COR-L47 (cell line): ENCODE data around the gene APOBEC3H.
"Not testable (repeated sequence)": the region's sequence is repeated elsewhere in the genome, so short reads cannot be mapped to it uniquely, and the experiment has no call there.

ENCODE experiments used
- DNase-seq: peaks from one replicate; lab custom pipeline; 2025; lab: John Stamatoyannopoulos, UW

APOBEC3H gene

DNA sequence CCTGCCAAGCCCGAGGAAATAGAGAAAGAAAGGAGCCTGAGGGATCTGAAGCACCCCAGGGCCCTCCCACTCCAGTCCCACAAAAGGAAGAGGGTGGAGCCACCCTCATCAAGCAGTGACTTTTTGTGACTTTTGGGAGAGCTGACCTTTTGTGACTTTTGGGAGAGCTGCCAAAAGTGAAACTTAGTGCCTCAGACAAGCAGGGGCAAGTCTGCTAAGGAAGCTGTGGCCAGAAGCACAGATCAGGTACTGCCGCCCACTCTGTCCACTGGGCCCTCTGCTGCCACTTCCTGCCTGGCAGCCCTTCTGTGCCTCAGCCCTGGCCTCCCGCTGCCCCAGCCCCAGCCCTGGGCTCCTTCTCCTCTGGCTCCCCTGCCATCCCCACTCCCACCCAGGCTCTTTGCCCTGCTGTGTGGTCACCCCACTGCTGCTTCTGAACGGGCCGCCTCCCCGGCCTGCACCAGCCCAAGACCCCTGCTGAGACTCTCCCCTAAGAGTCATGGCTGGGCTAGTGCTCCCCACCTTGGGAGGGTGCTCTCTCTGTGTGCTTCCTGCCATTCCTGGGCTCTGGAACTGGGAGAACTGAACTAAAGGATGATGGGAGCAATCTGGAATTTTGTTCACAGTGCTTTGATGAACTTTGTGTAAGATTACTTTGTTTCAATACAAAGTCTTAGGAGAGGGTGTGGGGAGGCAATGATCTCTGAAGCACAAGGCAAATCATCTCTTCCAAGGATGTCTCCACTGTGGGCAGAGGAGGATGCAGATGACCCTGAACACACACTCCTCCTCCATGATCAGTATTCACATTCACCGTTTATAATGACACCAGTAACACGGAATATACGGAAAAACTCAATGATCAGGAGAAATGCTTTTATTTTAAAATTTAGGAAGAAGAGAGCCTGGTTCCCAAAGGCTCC, at the start of gene APOBEC3H:
TSS of gene APOBEC3H (plus strand) at position 147 of the 923 bp plus-strand sequence. CDS start 3,035 bp downstream, outside the sequence.
- DNase-seq: no peak

- DNase-seq: not testable (repeated sequence)
Measured at GRCh38 chr22:39049486-39049885, 47.6 kb upstream of the APOBEC3H start.

DNA sequence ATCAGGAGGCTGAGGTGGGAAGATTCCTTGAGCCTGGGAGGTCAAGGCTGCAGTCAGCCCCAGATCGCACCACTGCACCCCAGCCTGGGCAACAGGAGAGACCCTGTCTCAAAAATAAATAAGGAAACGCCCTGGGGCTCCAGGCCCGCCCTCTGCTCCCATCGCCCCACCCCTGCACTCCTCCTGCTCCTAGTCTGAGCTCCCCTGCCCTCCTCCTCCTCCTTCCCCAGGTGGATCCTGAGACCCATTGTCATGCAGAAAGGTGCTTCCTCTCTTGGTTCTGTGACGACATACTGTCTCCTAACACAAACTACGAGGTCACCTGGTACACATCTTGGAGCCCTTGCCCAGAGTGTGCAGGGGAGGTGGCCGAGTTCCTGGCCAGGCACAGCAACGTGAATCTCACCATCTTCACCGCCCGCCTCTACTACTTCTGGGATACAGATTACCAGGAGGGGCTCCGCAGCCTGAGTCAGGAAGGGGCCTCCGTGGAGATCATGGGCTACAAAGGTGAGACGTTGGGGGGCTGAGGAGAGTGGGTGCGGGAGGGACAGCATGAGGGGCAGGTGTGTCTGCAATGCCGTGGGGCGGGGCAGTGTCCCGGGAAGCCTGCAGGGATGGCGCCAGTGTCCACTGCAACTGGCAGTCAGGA, 45.1 kb upstream of the APOBEC3H start:
- DNase-seq: not testable (repeated sequence)

DNA sequence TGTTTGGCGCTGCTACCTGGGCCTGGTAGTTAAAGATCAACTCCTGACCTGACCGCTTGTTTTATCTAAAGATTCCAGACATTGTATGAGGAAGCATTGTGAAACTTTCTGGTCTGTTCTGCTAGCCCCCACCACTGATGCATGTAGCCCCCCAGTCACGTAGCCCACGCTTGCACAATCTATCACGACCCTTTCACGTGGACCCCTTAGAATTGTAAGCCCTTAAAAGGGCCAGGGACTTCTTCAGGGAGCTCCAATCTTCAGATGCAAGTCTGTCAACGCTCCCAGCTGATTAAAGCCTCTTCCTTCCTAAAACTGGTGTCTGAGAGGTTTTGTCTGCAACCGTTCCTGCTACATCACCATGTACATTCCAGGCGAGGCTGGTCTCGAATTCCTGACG, 41.4 kb upstream of the APOBEC3H start:
- DNase-seq: no peak

DNA sequence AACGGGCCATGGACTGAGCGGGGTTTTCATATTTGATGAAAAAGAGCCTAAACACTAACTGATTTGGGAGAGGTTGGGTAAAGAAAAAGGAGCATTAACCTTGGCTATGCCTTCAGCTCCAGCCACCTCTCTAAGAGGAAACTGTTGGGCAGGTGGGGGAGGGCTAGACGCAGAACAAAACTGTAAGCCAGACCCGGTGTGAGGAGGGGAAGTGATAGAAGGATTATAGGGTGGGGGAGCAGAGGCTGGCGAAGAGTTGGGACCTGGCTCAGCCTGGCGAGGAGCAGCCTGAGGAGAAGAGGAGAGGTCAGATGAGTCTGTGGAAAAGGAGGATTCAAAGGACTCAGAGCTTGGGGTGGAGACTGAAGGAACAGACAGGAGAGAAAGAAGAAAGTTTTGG, 35.8 kb upstream of the APOBEC3H start:
- DNase-seq: not testable (repeated sequence)

GRCh38 chr22:39061951-39062350, 35.1 kb upstream of the APOBEC3H start:
- not testable (repeated sequence) for DNase-seq

DNA sequence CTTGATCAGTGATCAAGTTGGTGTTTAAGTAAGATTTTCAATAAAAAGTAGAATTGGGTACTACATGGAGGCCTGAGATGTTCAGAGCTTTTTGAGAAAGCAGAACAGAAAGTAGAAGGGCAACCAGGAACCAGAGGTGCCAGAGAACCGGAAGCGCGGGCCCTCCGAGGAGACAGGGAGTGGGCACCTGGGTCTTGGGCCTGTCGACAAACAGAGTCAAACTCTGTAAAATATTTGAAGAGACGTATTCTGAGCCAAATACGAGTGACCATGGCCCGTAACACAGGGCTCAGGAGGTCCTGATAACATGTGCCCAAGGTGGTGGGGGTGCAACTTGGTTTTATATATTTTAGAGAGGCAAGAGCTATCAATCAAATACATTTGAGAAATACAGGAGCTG, 33.1 kb upstream of the APOBEC3H start:
- not testable (repeated sequence) for DNase-seq

GRCh38 chr22:39066442-39067276, 30.4 kb upstream of the APOBEC3H start:
- DNase-seq: not testable (repeated sequence)

DNA sequence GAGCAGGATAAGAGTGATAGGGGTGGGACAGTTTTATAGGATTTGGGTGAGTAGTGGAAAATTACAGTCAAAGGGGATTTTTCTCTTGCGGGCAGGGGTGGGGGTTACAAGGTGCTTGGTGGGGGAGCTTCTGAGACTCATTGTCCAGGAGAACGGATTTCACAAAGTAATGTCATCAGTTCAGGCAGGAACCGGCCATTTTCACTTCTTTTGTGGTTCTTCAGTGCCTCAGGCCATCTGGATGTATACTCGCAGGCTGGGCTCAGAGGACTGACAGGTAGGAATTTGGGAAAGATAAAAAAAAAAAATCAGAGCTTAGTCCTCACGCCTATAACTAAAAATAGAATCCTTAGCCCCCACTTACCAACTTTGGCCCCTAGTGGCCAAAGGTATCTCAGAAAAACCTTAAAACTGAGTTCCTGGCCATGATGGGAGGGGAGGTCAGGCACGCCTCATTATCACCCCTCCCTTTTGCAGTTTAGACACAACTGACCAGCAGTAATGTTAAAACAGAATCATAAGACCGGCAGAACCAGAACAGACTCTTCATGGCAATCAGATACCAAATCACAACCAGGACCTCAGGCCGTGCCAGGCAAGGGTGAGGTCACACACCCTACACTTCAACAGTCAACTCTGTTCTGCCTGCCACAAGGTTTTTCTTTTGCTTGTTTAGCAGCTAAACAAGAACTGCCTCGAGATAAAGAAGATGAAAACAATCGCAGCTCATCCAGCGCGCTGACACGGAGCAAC, 28.8 kb upstream of the APOBEC3H start:
- DNase-seq: no peak

DNA sequence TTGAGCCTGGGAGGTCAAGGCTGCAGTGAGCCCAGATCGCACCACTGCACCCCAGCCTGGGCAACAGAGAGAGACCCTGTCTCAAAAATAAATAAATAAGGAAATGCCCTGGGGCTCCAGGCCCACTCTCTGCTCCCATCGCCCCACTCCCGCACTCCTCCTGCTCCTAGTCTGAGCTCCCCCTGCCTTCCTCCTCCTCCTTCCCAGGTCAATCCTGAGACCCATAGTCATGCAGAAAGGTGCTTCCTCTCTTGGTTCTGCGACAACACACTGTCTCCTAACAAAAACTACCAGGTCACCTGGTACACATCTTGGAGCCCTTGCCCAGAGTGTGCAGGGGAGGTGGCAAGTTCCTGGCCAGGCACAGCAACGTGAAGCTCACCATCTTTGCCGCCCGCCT, 26.9 kb upstream of the APOBEC3H start:
- no peak for DNase-seq

- not testable (repeated sequence) for DNase-seq
Measured at GRCh38 chr22:39072581-39072981, 24.5 kb upstream of the APOBEC3H start.

DNA sequence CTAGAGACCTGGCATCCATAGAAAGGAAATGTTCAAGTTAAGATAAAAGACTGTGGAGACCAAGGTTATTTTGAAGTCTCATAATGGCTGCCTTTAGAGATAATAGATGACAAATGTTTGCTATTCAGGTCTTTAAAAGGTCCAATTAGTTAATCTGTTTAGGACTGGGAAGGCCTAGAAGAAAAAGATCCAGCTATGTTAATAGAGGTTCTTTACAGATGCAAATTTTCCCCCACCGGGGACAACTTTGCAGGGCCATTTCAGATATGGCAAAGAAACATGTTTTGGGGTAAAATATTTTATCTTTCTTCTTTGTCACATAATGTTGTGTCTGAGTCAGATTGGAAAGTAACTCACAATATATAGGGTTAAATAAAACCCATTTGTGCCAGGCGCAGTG, 23.1 kb upstream of the APOBEC3H start:
- no peak for DNase-seq

DNA sequence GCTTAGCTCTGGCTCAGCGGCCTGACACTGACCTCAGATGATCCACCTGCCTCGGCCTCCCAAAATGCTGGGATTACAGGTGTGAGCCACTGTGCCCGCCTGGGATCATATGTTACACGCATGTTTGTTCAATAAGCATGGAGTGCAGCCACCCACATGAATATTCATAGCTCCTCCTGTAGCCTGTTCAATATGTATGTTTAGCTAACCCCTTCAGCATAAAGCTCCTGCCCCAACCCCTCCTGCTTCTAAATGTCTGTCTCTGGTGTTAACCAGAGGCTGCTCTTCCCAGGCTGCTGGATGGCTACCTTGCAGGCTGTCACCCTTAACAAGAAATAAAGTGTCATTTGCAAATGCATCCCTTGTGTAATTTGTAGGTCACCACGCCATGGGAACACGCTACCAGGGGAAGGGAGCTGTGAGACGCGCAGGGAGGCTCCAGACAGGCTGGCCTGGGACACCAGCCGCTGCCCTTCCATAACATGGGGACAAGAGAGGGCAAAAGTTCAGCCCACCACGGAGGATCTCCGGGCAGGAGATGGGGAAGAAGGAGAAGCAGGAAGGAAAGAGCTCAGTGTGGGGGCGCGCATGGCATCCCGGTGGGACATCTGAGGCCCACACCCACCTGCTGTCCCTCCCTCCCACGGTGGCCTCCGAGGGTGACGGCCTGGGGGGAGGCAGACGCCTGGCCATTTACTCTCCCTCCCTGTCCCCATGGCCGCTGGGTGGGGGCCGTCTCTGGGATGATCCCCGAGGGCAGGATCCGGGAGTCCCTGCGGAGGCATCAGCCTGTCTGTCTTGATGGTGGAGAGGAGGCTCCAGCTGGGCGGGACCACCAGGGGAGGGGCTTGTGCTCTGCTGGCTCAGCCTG, 20.7 kb upstream of the APOBEC3H start:
- not testable (repeated sequence) for DNase-seq

DNA sequence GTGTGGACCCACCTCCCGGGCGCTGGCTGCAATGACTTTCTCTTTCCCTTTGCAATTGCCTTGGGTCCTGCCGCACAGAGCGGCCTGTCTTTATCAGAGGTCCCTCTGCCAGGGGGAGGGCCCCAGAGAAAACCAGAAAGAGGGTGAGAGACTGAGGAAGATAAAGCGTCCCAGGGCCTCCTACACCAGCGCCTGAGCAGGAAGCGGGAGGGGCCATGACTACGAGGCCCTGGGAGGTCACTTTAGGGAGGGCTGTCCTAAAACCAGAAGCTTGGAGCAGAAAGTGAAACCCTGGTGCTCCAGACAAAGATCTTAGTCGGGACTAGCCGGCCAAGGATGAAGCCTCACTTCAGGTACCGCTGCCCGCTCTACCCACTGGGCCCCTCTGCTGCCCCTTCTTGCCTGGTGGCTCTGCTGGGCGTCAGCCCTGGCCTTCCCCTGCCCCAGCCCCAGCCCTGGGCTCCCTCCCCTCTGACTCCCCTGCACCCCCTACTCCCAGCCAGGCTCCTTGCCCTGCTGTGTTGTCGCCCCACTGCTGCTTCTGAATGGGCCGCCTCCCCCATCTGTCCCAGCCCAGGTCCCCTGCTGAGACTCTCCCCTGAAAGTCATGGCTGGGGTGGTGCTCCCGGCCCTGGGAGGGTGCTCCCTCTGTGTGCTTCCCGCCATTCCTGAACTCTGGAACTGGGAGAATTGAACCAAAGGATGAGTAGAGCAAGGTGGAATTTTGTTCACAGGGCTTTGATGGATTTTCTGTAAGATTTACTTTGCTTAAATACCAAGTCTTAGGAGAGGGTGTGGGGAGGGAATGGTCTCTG, 19.8 kb upstream of the APOBEC3H start, which contains the start of gene APOBEC3G:
TSS of gene APOBEC3G (plus strand) at position 250 of the 815 bp plus-strand sequence. CDS start at position 337, 87 bp downstream.
- not testable (repeated sequence) for DNase-seq

- DNase-seq: not testable (repeated sequence)
Measured at GRCh38 chr22:39077912-39078311, 19.1 kb upstream of the APOBEC3H start.

DNA sequence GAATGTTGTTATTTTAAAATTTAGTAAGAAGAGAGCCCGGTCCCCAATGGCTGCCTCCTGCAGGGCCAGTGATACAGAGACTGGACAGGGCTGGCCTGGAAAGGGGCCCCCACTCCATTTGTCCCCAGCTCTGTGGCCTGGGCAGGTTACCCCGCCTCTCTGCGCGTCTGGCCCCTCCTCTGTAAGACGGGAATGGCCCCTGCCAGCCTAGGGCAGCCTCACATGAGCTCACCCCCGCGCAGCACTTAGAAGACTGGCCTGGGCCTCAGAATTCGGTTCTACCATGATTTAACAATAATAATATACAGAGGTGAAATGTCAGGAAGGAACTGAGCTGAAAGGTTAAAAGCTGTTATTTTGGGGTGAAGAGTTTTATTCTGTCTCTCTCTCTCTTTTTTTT, 18.7 kb upstream of the APOBEC3H start:
- no peak for DNase-seq

DNA sequence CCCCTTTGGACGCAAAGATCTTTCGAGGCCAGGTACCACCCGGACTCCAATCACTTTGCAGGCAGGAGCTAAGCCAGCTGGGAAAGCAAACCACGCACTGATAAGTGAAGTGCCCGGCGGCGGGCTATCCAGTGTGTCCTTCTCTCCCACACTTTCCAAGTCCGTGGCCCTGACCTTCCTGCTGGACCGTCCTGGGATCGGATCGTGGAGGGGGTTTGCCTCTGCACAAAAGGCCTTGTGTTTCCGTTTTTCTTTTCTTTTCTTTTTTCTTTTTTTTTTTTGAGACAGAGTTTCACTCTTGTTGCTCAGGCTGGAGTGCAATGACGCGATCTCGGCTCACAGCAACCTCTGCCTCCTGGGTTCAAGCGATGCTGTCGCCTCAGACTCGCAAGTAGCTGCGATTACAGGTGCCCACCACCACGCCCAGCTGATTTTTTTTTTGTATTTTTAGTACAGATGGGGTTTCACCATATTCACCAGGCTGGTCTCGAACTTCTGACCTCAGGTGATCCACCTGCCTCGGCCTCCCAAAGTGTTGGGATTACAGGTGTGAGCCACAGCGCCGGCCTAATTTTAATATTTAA, 17.9 kb upstream of the APOBEC3H start:
- DNase-seq: not testable (repeated sequence)

DNA sequence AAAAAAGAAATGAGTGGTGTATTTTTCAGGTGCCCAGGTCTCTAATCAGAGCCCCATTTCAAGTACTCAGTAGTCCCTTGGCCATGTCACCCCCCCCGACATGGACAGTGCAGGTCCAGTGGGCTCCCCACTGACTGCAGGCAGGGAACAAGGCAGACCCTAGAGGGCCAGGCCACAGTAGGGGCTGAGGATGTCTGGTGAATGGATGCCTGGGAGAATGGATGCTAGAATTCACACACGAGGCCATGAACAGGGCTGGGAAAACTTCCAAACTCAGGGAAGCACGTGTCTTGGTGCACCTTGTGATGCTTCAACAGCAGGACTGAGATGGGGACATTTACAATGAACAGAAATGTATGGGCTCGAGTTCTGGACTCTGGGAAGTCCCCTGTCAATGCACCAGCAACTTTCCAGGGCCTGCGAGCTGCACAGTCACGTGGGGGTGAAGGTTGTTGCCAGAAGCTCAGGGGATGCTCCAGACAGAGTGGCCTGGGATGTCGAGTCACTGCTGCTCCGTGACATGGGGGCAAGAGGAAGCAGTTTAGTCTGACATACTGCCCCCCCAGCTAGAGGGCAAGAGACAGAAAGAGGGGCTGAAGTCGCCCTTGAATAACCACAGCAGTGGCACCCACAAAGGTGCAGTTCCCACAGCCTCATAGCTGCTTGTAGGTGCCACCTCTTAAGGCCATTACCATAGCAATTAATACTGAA, 16.8 kb upstream of the APOBEC3H start:
- DNase-seq: no peak
